ENCODE data around the gene CFAP20DC.

The CFAP20DC gene

DNA sequence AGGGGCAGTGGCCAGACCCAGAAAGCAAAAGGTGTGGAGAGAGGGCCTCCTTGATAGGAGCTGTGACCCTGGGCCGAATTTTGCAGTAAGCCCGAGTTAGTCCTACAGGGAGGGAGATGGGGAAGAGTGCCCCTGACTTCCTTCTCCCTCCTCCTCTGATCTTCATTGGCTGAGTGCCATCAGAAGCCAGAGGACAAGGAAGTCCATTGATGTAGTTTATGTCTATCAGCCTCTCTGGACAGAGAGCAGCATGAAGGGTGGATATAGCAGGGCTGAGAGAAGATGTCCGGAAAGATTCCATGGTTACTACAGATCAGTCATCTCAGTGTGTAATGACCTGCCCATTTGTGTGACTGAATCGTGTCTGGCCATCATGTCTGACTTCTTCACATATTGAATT lies 280.8 kb downstream of the CFAP20DC start:
- H4K91ac ChIP-seq (ENCODE audit: low read length): no peak overlapping the region
- H3K9ac ChIP-seq (ENCODE audit: low read length): no peak overlapping the region
- no peak overlapping the region for H3K18ac ChIP-seq (ENCODE audit: low read depth in 1 of 2, low read length in 2 of 2)
- H3K36me3 ChIP-seq (ENCODE audit: control insufficient read depth in 1 of 2, insufficient read depth in 2 of 2, low read depth in 1 of 2, low read length in 2 of 2): no peaks in the 10 kb centered on the region
- H3K4me1 ChIP-seq (ENCODE audit: control insufficient read depth, insufficient read depth, low read depth, low read length): no peaks in the 10 kb centered on the region
- no peak overlapping the region for H3K14ac ChIP-seq (ENCODE audit: low read length in 2 of 2)
- H3K79me1 ChIP-seq (replicated peaks; ENCODE audit: low read length, poor library complexity, severe bottlenecking): no peaks in the 10 kb centered on the region
- peaks cover 13% of the 10 kb centered on the region for H3K9me3 ChIP-seq (ENCODE audit: control insufficient read depth, low read length)
- no peak overlapping the region for H2BK15ac ChIP-seq (ENCODE audit: low read depth, poor library complexity, severe bottlenecking)
- no peak overlapping the region for H4K8ac ChIP-seq (ENCODE audit: low read length)
- 64% methylated on average over 2 of the region's 4 CpGs for WGBS
- no peak overlapping the region for H3K4me2 ChIP-seq (ENCODE audit: low read length, poor library complexity, severe bottlenecking)
- no peak overlapping the region for H3K4ac ChIP-seq (ENCODE audit: low read depth in 1 of 2, low read length in 2 of 2)
- H3K27me3 ChIP-seq (ENCODE audit: control insufficient read depth in 1 of 2, insufficient read depth in 1 of 2, low read length in 2 of 2): peaks cover 0 to 3% of the 10 kb centered on the region in 2 experiments
- H2AFZ ChIP-seq (ENCODE audit: low read depth, low read length): no peak overlapping the region
- H3K27ac ChIP-seq (ENCODE audit: low read length, poor library complexity, severe bottlenecking): no peak overlapping the region
- no peak for DNase-seq
- no peak overlapping the region for H2BK120ac ChIP-seq (ENCODE audit: low read depth, low read length)
- H2BK12ac ChIP-seq (ENCODE audit: low read length in 2 of 2): no peak overlapping the region
- H2BK5ac ChIP-seq (ENCODE audit: low read depth, low read length, poor library complexity, severe bottlenecking): no peak overlapping the region
- no peak overlapping the region for H2AK5ac ChIP-seq (ENCODE audit: low read length, severe bottlenecking)
- no peak overlapping the region for H3K23ac ChIP-seq (ENCODE audit: low read length in 2 of 2)
- H3K4me3 ChIP-seq (ENCODE audit: insufficient read depth in 1 of 2, low read depth in 1 of 2, low read length in 2 of 2): no peak overlapping the region

DNA sequence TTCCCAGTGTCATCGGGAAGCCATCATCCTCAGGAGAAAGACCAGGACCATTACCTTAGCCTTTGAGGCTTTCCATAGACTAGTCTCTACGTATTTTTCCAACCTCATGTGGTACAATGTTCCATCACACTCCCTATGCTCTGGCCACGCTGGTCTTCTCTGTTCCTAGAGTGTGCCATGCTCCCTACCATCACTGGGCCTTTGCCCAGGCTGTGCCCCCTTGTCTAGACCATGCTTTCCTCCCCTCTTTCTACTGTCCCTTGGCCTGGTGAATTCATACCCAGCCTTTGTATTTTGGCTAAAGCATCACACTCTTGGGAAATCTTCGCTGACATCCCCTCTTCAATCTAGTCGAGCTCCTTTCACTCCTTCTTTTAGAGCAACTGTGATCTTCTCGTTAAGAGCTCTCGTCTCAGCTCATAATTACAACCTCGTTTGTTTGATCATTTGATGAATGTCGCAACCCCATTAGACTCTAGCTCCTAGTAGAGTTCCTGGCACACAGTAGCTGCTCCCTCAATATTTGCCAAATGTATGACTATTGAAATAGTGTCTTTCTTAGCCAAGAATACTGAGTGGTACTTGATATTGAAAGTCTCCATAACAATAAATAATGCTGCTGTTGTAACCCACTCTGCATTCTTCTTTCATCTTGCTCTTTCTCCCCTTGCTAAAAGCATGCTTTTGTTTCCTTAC lies 283.1 kb downstream of the CFAP20DC start:
- Histone ChIP-seq H2BK12ac (ENCODE audit: low read length in 2 of 2) (no peak overlapping the region), H2BK5ac (ENCODE audit: low read depth, low read length, poor library complexity, severe bottlenecking) (no peak overlapping the region), H3K27ac (ENCODE audit: low read length, poor library complexity, severe bottlenecking) (no peak overlapping the region), H4K91ac (ENCODE audit: low read length) (no peak overlapping the region), H3K14ac (ENCODE audit: low read length in 2 of 2) (no peak overlapping the region), H3K18ac (ENCODE audit: low read depth in 1 of 2, low read length in 2 of 2) (no peak overlapping the region), H3K4me2 (ENCODE audit: low read length, poor library complexity, severe bottlenecking) (no peak overlapping the region), H3K4me3 (ENCODE audit: insufficient read depth in 1 of 2, low read depth in 1 of 2, low read length in 2 of 2) (no peak overlapping the region), H3K23ac (ENCODE audit: low read length in 2 of 2) (no peak overlapping the region), H3K4ac (ENCODE audit: low read depth in 1 of 2, low read length in 2 of 2) (no peak overlapping the region), H2AK5ac (ENCODE audit: low read length, severe bottlenecking) (no peak overlapping the region), H3K79me1 (replicated peaks; ENCODE audit: low read length, poor library complexity, severe bottlenecking) (no peaks in the 10 kb centered on the region), H3K4me1 (ENCODE audit: control insufficient read depth, insufficient read depth, low read depth, low read length) (no peaks in the 10 kb centered on the region), H3K9ac (ENCODE audit: low read length) (no peak overlapping the region), H2BK120ac (ENCODE audit: low read depth, low read length) (no peak overlapping the region), H2BK15ac (ENCODE audit: low read depth, poor library complexity, severe bottlenecking) (no peak overlapping the region), H3K36me3 (ENCODE audit: control insufficient read depth in 1 of 2, insufficient read depth in 2 of 2, low read depth in 1 of 2, low read length in 2 of 2) (no peaks in the 10 kb centered on the region), H3K9me3 (ENCODE audit: control insufficient read depth, low read length) (peaks cover 13% of the 10 kb centered on the region), H3K27me3 (ENCODE audit: control insufficient read depth in 1 of 2, insufficient read depth in 1 of 2, low read length in 2 of 2) (peaks cover 0 to 3% of the 10 kb centered on the region in 2 experiments), H4K8ac (ENCODE audit: low read length) (no peak overlapping the region), H2AFZ (ENCODE audit: low read depth, low read length) (no peak overlapping the region)
- DNase-seq: no peak
- WGBS: 67% methylated on average over 9 of the region's 9 CpGs

DNA sequence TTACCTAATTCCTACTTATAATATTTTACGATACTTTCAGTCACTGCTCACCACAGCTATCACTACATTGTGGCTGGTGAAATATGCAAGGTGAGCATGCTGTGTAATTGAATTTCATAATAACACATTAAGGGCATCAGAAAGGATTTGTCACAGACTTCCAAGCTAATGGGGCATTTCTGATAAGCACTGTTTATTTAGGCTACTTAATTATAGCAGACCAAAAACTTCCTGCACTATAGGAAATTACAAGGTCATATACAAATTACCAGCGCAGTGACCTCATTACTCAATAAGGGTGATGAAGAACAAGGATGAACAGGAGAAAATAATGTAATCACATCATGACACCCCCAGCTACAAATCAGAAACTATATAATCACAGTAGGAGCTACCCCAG lies 294.7 kb downstream of the CFAP20DC start:
- Histone ChIP-seq H2BK15ac (ENCODE audit: low read depth, poor library complexity, severe bottlenecking) (no peak overlapping the region), H4K91ac (ENCODE audit: low read length) (no peak overlapping the region), H3K4ac (ENCODE audit: low read depth in 1 of 2, low read length in 2 of 2) (no peak overlapping the region), H2AK5ac (ENCODE audit: low read length, severe bottlenecking) (no peak overlapping the region), H3K4me2 (ENCODE audit: low read length, poor library complexity, severe bottlenecking) (no peak overlapping the region), H3K27ac (ENCODE audit: low read length, poor library complexity, severe bottlenecking) (no peak overlapping the region), H3K9ac (ENCODE audit: low read length) (no peak overlapping the region), H3K4me1 (ENCODE audit: control insufficient read depth, insufficient read depth, low read depth, low read length) (no peaks in the 10 kb centered on the region), H3K27me3 (ENCODE audit: control insufficient read depth in 1 of 2, insufficient read depth in 1 of 2, low read length in 2 of 2) (no peaks in the 10 kb centered on the region), H3K9me3 (ENCODE audit: control insufficient read depth, low read length) (no peaks in the 10 kb centered on the region), H2BK5ac (ENCODE audit: low read depth, low read length, poor library complexity, severe bottlenecking) (no peak overlapping the region), H3K18ac (ENCODE audit: low read depth in 1 of 2, low read length in 2 of 2) (no peak overlapping the region), H3K23ac (ENCODE audit: low read length in 2 of 2) (no peak overlapping the region), H3K79me1 (replicated peaks; ENCODE audit: low read length, poor library complexity, severe bottlenecking) (no peaks in the 10 kb centered on the region), H2BK12ac (ENCODE audit: low read length in 2 of 2) (no peak overlapping the region), H3K36me3 (ENCODE audit: control insufficient read depth in 1 of 2, insufficient read depth in 2 of 2, low read depth in 1 of 2, low read length in 2 of 2) (no peaks in the 10 kb centered on the region), H4K8ac (ENCODE audit: low read length) (no peak overlapping the region), H2AFZ (ENCODE audit: low read depth, low read length) (no peak overlapping the region), H3K4me3 (ENCODE audit: insufficient read depth in 1 of 2, low read depth in 1 of 2, low read length in 2 of 2) (no peak overlapping the region), H3K14ac (ENCODE audit: low read length in 2 of 2) (no peak overlapping the region), H2BK120ac (ENCODE audit: low read depth, low read length) (no peak overlapping the region)
- no CpG with 5 or more reads among the region's 2 CpGs for WGBS
- DNase-seq: no peak

DNA sequence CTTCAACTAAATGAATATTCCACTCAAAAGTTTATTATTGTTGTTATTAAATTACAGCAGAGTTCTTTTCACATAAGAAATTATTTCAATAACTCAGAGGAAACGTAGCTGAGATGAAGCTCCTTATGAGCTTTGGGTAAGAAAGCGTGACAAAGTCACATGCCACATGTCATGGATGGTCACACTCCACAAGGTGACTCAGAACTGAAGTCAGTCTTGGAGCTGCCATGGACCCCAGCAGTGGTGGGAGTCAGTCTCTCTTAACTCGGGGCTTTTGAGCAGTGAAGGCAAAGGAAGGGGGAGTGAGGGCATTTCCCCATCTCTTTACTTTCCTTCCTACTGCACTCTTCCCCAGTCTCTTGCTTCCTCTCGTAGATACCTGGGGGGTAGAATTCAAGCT lies 295.8 kb downstream of the CFAP20DC start:
- Histone ChIP-seq H3K4me3 (ENCODE audit: insufficient read depth in 1 of 2, low read depth in 1 of 2, low read length in 2 of 2) (no peak overlapping the region), H3K27me3 (ENCODE audit: control insufficient read depth in 1 of 2, insufficient read depth in 1 of 2, low read length in 2 of 2) (no peaks in the 10 kb centered on the region), H2BK15ac (ENCODE audit: low read depth, poor library complexity, severe bottlenecking) (no peak overlapping the region), H2AK5ac (ENCODE audit: low read length, severe bottlenecking) (no peak overlapping the region), H4K8ac (ENCODE audit: low read length) (no peak overlapping the region), H3K9me3 (ENCODE audit: control insufficient read depth, low read length) (no peaks in the 10 kb centered on the region), H3K4ac (ENCODE audit: low read depth in 1 of 2, low read length in 2 of 2) (no peak overlapping the region), H3K9ac (ENCODE audit: low read length) (no peak overlapping the region), H3K36me3 (ENCODE audit: control insufficient read depth in 1 of 2, insufficient read depth in 2 of 2, low read depth in 1 of 2, low read length in 2 of 2) (no peaks in the 10 kb centered on the region), H3K14ac (ENCODE audit: low read length in 2 of 2) (no peak overlapping the region), H3K4me2 (ENCODE audit: low read length, poor library complexity, severe bottlenecking) (no peak overlapping the region), H2AFZ (ENCODE audit: low read depth, low read length) (no peak overlapping the region), H3K4me1 (ENCODE audit: control insufficient read depth, insufficient read depth, low read depth, low read length) (no peaks in the 10 kb centered on the region), H3K23ac (ENCODE audit: low read length in 2 of 2) (no peak overlapping the region), H4K91ac (ENCODE audit: low read length) (no peak overlapping the region), H3K18ac (ENCODE audit: low read depth in 1 of 2, low read length in 2 of 2) (no peak overlapping the region), H3K79me1 (replicated peaks; ENCODE audit: low read length, poor library complexity, severe bottlenecking) (no peaks in the 10 kb centered on the region), H2BK5ac (ENCODE audit: low read depth, low read length, poor library complexity, severe bottlenecking) (no peak overlapping the region), H2BK120ac (ENCODE audit: low read depth, low read length) (no peak overlapping the region), H2BK12ac (ENCODE audit: low read length in 2 of 2) (no peak overlapping the region), H3K27ac (ENCODE audit: low read length, poor library complexity, severe bottlenecking) (no peak overlapping the region)
- WGBS: 80% methylated on average over 2 of the region's 4 CpGs
- no peak for DNase-seq
